ENCODE data around the gene TAF10.

TAF10 gene

DNA sequence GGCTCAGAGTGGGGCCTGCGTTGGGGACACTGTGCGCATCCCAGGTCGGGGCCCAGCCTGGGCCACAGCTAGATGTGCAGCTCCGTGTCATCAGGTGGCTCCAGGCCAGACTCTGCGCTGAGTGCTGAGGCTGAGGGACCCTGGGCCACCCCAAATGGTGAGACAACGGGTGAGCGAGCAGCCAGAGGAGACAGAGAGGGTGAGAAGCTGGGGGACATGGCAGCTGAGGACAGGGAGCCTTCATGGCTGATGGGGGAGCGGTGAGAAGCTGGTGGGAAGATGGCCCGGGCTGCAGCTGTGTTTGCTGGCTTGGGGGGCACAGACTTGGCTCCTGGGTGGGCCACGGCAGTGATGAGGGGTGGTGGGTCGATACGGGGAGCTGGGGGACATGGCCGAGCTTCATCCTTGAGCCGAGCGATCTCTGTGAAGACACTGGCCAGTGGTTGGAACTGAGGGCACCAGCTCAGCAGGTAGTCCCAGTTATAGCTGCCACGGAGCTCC, 9.7 kb upstream of the TAF10 start:
- peaks cover 7% of the 10 kb centered on the region for H3K4me1 Mint-ChIP-seq
- H3K27me3 Mint-ChIP-seq, result no peaks in the 10 kb centered on the region
- H3K4me3 Mint-ChIP-seq, result no peak overlapping the region
- H3K9me3 Mint-ChIP-seq, result no peaks in the 10 kb centered on the region
- no peak overlapping the region for H3K27ac Mint-ChIP-seq
- ATAC-seq (no peak), DNase-seq (no peak)

DNA sequence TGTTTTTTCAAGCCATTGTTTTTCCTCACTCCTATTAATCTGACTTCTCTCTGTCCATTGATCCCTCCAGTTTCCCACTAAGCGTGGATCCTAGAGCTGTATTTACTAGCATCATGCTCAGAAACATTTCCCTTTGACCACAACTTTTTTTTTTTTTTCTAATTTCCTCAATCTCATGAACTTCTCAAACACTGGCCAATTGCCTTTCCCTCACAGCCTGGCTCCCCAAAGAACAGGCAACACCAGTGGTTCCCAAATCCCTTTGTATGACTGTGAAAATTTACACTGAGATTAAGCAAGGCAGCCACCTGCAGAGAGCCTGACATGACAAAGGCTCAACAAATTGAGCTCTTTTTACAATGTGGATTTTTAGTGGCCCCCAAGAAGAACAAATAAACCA, 8.6 kb upstream of the TAF10 start:
- H3K27me3 Mint-ChIP-seq, result no peaks in the 10 kb centered on the region
- H3K4me3 Mint-ChIP-seq, result no peak overlapping the region
- no peak overlapping the region for H3K27ac Mint-ChIP-seq
- H3K4me1 Mint-ChIP-seq, result no peaks in the 10 kb centered on the region
- ATAC-seq (no peak), DNase-seq (no peak)
- no peaks in the 10 kb centered on the region for H3K9me3 Mint-ChIP-seq

DNA sequence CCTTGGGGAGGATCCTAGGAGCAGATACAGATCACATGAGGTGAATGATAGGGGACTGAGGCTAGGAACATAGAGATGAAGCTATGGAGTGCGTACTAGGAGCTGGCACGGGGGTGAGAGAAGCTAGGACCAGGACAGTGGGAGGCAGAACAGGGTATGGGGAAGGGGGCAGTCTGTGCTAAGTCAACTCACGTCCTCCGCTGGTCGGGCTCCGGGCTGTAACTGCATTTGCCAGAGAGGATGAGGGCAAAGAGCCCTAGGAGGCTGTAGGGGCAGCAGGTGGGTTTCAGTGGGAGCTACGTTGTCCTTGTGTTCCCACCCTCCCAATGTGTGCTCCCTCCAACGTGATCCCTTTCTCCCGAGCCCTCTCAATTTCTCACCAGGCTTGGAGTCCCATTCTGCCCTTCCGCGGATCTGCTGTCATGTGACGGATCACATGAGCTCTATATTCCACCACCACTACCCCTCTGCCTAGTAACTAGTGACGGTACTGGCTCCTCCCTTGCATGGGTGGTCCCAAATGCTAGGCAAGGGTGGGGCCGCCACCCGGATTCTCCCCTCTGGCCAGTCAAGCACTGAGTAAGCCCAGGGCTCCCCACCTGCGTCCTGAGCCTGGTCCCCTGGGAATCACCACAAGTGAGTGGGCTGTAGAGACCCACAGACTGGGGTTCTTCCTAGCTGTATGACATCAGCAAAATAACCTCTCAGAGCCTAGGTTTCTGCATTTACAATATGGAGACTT, 7.2 kb upstream of the TAF10 start, which contains the start of gene TPP1:
TSS of gene TPP1 (minus strand) at position 419 of the 742 bp plus-strand sequence. CDS start at position 397, 22 bp downstream.
- DNase-seq (peak; percentile 85 to 88), ATAC-seq (peak; percentile 94)
- H3K4me3 Mint-ChIP-seq, result no peak within 1 kb of the TSS
- H3K27me3 Mint-ChIP-seq, result no peaks in the 10 kb centered on the region
- no peak within 1 kb of the TSS for H3K27ac Mint-ChIP-seq
- H3K4me1 Mint-ChIP-seq, result no peaks in the 10 kb centered on the region
- no peaks in the 10 kb centered on the region for H3K9me3 Mint-ChIP-seq

DNA sequence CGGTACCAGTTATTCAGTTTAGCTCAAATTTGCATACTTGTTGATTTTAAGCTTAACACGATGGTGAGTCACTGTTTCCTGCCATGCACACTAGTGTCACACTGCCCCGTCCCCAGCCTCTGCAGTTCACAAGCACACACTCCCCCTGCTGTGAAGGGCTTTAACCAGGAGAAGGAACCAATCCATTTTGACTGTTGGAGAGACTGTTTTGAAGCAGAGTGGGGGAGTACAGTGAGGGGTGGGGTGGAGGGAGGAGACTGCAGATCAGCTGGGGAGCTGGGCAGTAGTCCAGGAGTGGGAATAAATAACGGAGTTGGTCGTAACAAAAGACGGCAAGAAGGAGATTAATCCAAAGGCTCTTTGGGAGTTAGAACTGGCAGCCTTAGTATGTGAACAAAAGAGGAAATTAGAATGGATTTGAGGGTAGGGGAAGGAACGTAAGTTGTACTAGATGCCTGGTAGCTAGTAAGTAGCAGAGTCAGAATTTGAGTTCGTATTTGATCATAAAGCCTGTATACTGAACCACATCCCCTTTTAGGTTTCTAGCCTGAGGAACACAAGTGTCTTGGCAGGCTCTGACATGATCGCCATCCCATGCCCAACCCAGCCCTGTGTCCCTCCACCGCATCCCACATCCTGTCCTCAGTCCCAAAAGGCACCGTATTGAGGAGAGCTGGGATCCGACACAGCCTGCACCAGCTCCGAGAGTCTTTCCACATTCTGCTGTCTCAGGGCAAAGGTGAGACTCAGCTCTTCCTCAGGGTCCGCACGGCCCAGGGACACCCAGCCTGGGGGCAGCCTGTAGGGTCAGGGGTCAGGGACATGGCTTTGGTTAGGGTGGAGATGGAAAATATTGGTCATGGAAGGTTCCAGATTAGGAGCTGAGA, 6.3 kb upstream of the TAF10 start:
- H3K4me3 Mint-ChIP-seq, result no peak overlapping the region
- H3K4me1 Mint-ChIP-seq, result no peaks in the 10 kb centered on the region
- no peaks in the 10 kb centered on the region for H3K9me3 Mint-ChIP-seq
- peak; percentile 23 to 55 for DNase-seq
- peak; percentile 64 for ATAC-seq
- H3K27me3 Mint-ChIP-seq, result no peaks in the 10 kb centered on the region
- no peak overlapping the region for H3K27ac Mint-ChIP-seq

- ATAC-seq, result no peak
- peak overlapping the region in 1 of 2 donors; percentile 36 for H3K4me3 Mint-ChIP-seq
These were observed 5.3 kb upstream of the TAF10 start for GRCh38 chr11:6617315-6617781.

DNA sequence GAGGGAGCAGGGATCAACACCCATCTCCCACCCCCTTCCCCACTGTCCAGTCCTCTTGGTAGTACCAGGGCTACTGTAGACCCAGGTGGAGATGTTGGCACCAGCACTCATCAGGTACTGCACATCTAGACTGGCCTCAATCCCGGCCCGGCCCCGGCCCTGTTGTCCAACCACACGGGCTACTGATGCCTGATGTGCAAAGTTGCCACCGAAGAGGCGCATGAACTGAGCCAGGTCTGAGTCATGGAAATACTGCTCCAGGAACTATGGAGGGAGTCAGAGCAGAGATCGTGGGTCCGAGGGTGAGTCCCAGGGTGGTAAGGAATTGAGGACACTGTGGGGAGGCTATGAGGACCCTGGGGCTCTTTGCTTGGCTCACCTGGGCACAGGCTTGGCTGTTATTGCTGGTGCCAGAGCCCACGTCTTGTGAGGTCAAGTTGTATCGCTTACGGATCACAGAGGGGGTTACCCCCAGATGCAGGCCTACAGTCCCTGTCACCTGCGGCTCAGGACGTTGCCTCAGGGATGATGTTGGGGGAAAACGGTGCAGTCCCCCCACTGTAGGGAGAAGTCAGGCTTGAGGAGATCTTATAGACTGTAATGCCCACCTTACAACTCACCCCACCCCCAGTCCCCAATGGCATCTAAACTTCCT, 4.7 kb upstream of the TAF10 start:
- H3K9me3 Mint-ChIP-seq, result no peaks in the 10 kb centered on the region
- H3K4me3 Mint-ChIP-seq, result no peak overlapping the region
- H3K27me3 Mint-ChIP-seq, result no peaks in the 10 kb centered on the region
- no peak for ATAC-seq
- DNase-seq, result no peak
- no peak overlapping the region for H3K27ac Mint-ChIP-seq
- H3K4me1 Mint-ChIP-seq, result no peaks in the 10 kb centered on the region

More at GRCh38 chr11:6617315-6617781, 5.3 kb upstream of the TAF10 start:
- DNase-seq, result no peak
- no peaks in the 10 kb centered on the region for H3K9me3 Mint-ChIP-seq
- H3K4me1 Mint-ChIP-seq, result no peaks in the 10 kb centered on the region
- no peaks in the 10 kb centered on the region for H3K27me3 Mint-ChIP-seq
- H3K27ac Mint-ChIP-seq, result no peak overlapping the region

DNA sequence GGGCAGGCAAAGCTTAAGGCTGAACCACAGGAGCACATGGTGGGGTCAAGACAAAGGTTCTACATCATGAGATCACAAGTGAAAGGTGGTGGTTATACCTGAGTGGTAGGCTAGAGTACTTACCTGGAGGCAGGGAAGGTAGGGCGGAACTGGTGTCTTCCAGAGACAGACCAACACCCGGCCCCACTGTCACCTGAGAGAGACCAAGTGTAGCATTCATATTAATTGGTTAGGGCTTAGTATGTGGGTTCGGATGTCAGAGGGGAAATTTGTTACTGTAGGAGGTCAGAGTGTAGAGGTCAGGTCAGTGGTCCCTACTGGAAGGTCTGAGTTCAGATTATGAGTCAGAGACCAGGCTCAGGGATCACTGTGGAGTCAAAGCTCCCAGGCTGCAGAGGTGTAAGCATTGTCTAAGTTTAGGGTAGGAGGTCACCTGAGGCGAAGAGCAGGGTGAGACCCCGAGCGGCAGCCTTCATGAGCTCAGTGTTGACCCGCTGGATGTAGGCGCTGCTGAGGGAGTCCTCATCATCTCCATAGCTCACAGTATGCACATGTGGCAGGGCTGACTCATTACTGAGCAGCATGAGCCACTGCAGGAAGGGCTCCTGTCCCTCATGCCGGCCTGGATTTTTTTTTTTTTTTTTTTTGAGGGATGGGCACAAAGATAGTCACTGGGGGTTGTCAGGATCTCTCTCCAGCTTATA, 4.0 kb upstream of the TAF10 start:
- Mint-ChIP-seq H3K9me3 (no peaks in the 10 kb centered on the region), H3K4me1 (peaks cover 4% of the 10 kb centered on the region), H3K27me3 (no peaks in the 10 kb centered on the region), H3K4me3 (no peak overlapping the region), H3K27ac (no peak overlapping the region)
- DNase-seq, result no peak
- ATAC-seq, result no peak

DNA sequence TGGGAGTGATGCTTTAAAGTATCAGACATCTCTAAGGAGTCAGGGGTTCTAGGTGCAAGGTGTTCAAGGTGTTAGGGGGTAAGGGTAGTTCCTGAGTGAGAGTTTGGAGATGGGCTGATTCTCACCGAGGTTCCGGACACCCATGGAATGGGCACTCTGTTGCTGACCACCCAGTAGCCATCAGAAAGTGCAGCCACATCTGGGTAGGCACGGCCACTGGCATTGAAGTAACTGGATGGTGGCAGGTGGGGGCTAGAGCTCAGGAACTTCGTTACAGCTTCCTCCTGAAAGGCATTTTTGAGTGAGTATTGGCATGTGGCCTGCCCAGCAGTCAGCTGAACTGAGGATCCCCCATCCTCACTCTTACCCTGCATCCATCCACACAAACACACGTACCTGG, 3.0 kb upstream of the TAF10 start:
- no peak for ATAC-seq
- Mint-ChIP-seq H3K27ac (no peak overlapping the region), H3K4me3 (no peak overlapping the region)

DNA sequence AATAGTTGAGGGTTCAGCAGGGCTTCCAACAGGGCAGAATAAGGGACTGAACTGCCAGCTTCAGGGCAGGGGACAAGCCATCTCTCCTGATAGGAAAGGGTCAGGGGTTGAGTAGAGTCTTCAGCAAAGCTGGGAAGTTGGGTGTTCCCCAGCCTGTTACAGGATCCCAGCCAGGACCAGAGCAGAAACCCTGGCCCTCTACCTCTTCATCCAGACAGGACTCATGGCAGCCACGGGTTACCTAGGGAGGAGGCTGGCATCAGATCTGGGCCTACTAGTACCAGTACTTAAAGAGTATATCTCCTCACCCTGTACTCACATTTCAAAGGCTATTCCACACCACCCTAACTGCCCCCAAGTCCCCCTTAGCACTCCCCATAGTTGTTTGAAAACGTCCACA, 2.4 kb upstream of the TAF10 start:
- H3K4me3 Mint-ChIP-seq, result no peak overlapping the region
- no peaks in the 10 kb centered on the region for H3K9me3 Mint-ChIP-seq
- no peak overlapping the region for H3K27ac Mint-ChIP-seq

More for the DNA sequence above, 3.0 kb upstream of the TAF10 start:
- Mint-ChIP-seq H3K9me3 (no peaks in the 10 kb centered on the region), H3K27me3 (no peaks in the 10 kb centered on the region), H3K4me1 (peaks cover 14% of the 10 kb centered on the region)
- DNase-seq, result no peak

GRCh38 chr11:6613496-6613895, 1.5 kb upstream of the TAF10 start:
- DNase-seq (no peak), ATAC-seq (no peak)
- Mint-ChIP-seq H3K27ac (no peak overlapping the region), H3K4me1 (peaks cover 28% of the 10 kb centered on the region), H3K9me3 (no peaks in the 10 kb centered on the region), H3K27me3 (no peaks in the 10 kb centered on the region), H3K4me3 (no peak overlapping the region)

More for the DNA sequence above, 2.4 kb upstream of the TAF10 start:
- Mint-ChIP-seq H3K4me1 (peaks cover 20% of the 10 kb centered on the region), H3K27me3 (no peaks in the 10 kb centered on the region)
- ATAC-seq, result no peak
- no peak for DNase-seq

GRCh38 chr11:6611963-6612212, 128 bp downstream of the TAF10 start:
- Mint-ChIP-seq H3K4me1 (peaks cover 40% of the 10 kb centered on the region), H3K27me3 (no peaks in the 10 kb centered on the region), H3K9me3 (no peaks in the 10 kb centered on the region), H3K4me3 (peak overlapping the region; percentile 88 to 96), H3K27ac (no peak overlapping the region)
- DNase-seq (no peak), ATAC-seq (no peak)

GRCh38 chr11:6611092-6611962, 689 bp downstream of the TAF10 start:
- Mint-ChIP-seq H3K4me3 (peak overlapping the region; percentile 88 to 96), H3K4me1 (peaks cover 40% of the 10 kb centered on the region), H3K27ac (peak overlapping the region; percentile 95 to 96), H3K9me3 (no peaks in the 10 kb centered on the region), H3K27me3 (no peaks in the 10 kb centered on the region)
- ATAC-seq (peak; percentile 44), DNase-seq (peak in 1 of 2 donors; percentile 18)

GRCh38 chr11:6610591-6610990, 1.4 kb downstream of the TAF10 start:
- ATAC-seq (no peak), DNase-seq (peak in 1 of 2 donors; percentile 11)
- Mint-ChIP-seq H3K9me3 (no peaks in the 10 kb centered on the region), H3K27me3 (no peaks in the 10 kb centered on the region), H3K27ac (peak overlapping the region in 1 of 2 donors; percentile 16), H3K4me1 (peaks cover 40% of the 10 kb centered on the region), H3K4me3 (peak overlapping the region; percentile 88 to 96)

- Mint-ChIP-seq H3K27me3 (no peaks in the 10 kb centered on the region), H3K4me3 (no peak overlapping the region), H3K27ac (peak overlapping the region in 1 of 2 donors; percentile 36), H3K4me1 (peaks cover 40% of the 10 kb centered on the region), H3K9me3 (no peaks in the 10 kb centered on the region)
- ATAC-seq (no peak), DNase-seq (no peak)
These were observed 2.5 kb downstream of the TAF10 start for GRCh38 chr11:6609502-6610015.

Data from stimulated activated naive CD8-positive, alpha-beta T cell treated with anti-CD3 and anti-CD28 coated beads, Interleukin-15, amount 100 ng/mL, for 72 hours (primary cell).